Chondrocyte (in vitro differentiated cells): ENCODE results near the gene KIF20A. TPM values are rescaled to one million over a fixed set of nuclear protein-coding genes. Genes with fewer than 3 reads are reported as not detected.

Source experiments
- DNase-seq: peaks from one replicate; pipeline ENCODE4 v3.0.0; 2021; ENCODE audit warnings: mixed read lengths, low spot score
- H3K27ac Mint-ChIP-seq: one replicate; pipeline ENCODE4 v1.8.0; 2021; ENCODE audit warnings: mild to moderate bottlenecking, moderate library complexity, mixed read lengths; ENCODE audit not compliant: unreplicated experiment
- H3K27me3 Mint-ChIP-seq: 2 replicates; pipeline ENCODE4 v1.8.0; 2021; ENCODE audit warnings: low read depth, mixed read lengths
- H3K36me3 Mint-ChIP-seq: 2 replicates; pipeline ENCODE4 v1.8.0; 2021; ENCODE audit warnings: low read depth, mixed read lengths
- H3K4me1 Mint-ChIP-seq: 2 replicates; pipeline ENCODE4 v1.8.0; 2021; ENCODE audit warnings: low read depth, mild to moderate bottlenecking, mixed read lengths
- H3K4me3 Mint-ChIP-seq: one replicate; pipeline ENCODE4 v1.8.0; 2021; ENCODE audit warnings: mild to moderate bottlenecking, moderate library complexity, mixed read lengths; ENCODE audit not compliant: unreplicated experiment
- H3K9me3 Mint-ChIP-seq: 2 replicates; pipeline ENCODE4 v1.8.0; 2021; ENCODE audit warnings: low read depth, mixed read lengths
- CTCF ChIP-seq: fragments of 200-600 bp; sonication (generic); IDR thresholded peaks from 2 replicates; pipeline ENCODE4 v1.5.0; 2021; ENCODE audit warnings: antibody characterized with exemption, mild to moderate bottlenecking, moderate library complexity
- total RNA-seq: library from RNA; stranded (reverse); gene quantifications from 3 replicates; pipeline ENCODE4 v1.2.1, GENCODE V29; 2021

KIF20A gene
- total RNA-seq, 1 donor from 2014 or later: 14.3 TPM

GRCh38 chr5:138234651-138235050, 55.7 kb downstream of the KIF20A start:
- peaks cover 18% of the 10 kb centered on the region for H3K4me1 Mint-ChIP-seq
- H3K4me3 Mint-ChIP-seq: no peak overlapping the region
- H3K9me3 Mint-ChIP-seq: no peaks in the 10 kb centered on the region
- TF ChIP-seq CTCF: no peak
- H3K36me3 Mint-ChIP-seq: no peaks in the 10 kb centered on the region
- DNase-seq: no peak
- no peak overlapping the region for H3K27ac Mint-ChIP-seq
- peaks cover 2% of the 10 kb centered on the region for H3K27me3 Mint-ChIP-seq

Other genes with a start within 250 kb of the KIF20A start
- 35.9 to 43.6 TPM (median 43.0 TPM) in 3 replicates for gene FAM13B, start 146.0 kb upstream of the KIF20A start, total RNA-seq
- gene WNT8A, start 95.1 kb upstream of the KIF20A start, total RNA-seq: not detected in 3 replicates
- gene NME5, start 39.7 kb upstream of the KIF20A start, total RNA-seq: 1.7 to 5.0 TPM (median 2.0 TPM) in 3 replicates
- 31.4 to 49.5 TPM (median 33.1 TPM) in 3 replicates for gene BRD8, start 482 bp upstream of the KIF20A start, total RNA-seq
- gene CDC23, start 34.2 kb downstream of the KIF20A start, total RNA-seq: 28.8 to 32.4 TPM (median 30.8 TPM) in 3 replicates
- 0.12 to 0.23 TPM in 2 of 3 replicates, not detected in the other for gene GFRA3, start 95.5 kb downstream of the KIF20A start, total RNA-seq
- gene CDC25C, start 152.7 kb downstream of the KIF20A start, total RNA-seq: 1.2 to 1.6 TPM (median 1.6 TPM) in 3 replicates
- gene FAM53C, start 159.2 kb downstream of the KIF20A start, total RNA-seq: 34.3 to 34.8 TPM (median 34.7 TPM) in 3 replicates
- 37.6 to 51.5 TPM (median 39.1 TPM) in 3 replicates for gene KDM3B, start 173.6 kb downstream of the KIF20A start, total RNA-seq